Astrocyte of the spinal cord (primary cell): ENCODE results near the gene SH3BP5.
"Not testable (repeated sequence)": the region's sequence is repeated elsewhere in the genome, so short reads cannot be mapped to it uniquely, and the experiment has no call there.

Experiments used
- DNase-seq: peaks from one replicate; pipeline ENCODE4 v3.0.0; 2011; ENCODE audit warnings: low read depth, low spot score
- H3K4me3 ChIP-seq: 2 replicates; pipeline ENCODE4 v1.5.1; 2011; ENCODE audit warnings: low read depth, mild to moderate bottlenecking, low read length, moderate library complexity
- in situ Hi-C: cut with HindIII; loops from 2 replicates; pipeline ENCODE4 v1.10.0; 2017; ENCODE audit warnings: low sequenced_read_pairs
- TF ChIP-seq, protein P1 (sequence below): IDR thresholded peaks from 2 replicates; pipeline ENCODE4 v1.5.1; 2012; ENCODE audit warnings: low read depth, mild to moderate bottlenecking, low read length, inconsistent platforms

Gene SH3BP5

DNA sequence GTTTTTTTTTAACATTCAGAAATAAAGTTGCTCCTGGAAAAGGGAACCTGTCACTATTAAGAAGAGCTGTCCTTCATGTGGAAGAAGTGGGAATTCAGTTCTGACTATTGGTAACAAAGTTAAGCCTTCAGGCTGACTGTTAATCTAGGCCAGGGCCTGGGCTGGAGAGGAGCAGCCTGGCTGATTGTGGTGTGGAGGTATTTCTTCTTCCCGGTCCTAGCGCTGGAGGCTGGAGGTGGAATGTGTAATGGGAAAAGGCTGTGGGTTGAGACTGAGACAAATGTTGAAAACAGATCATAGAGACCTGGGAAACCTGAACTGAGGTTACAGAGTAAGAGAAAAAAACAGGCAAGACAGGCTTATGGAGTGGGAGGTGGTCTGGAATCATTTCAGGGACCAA lies 23.8 kb upstream of the SH3BP5 start:
- no peak overlapping the region for H3K4me3 ChIP-seq
- DNase-seq: no peak
- TF ChIP-seq, protein P1, sequence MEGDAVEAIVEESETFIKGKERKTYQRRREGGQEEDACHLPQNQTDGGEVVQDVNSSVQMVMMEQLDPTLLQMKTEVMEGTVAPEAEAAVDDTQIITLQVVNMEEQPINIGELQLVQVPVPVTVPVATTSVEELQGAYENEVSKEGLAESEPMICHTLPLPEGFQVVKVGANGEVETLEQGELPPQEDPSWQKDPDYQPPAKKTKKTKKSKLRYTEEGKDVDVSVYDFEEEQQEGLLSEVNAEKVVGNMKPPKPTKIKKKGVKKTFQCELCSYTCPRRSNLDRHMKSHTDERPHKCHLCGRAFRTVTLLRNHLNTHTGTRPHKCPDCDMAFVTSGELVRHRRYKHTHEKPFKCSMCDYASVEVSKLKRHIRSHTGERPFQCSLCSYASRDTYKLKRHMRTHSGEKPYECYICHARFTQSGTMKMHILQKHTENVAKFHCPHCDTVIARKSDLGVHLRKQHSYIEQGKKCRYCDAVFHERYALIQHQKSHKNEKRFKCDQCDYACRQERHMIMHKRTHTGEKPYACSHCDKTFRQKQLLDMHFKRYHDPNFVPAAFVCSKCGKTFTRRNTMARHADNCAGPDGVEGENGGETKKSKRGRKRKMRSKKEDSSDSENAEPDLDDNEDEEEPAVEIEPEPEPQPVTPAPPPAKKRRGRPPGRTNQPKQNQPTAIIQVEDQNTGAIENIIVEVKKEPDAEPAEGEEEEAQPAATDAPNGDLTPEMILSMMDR: no peak
- in situ Hi-C loops: no loop called here

- TF ChIP-seq, protein P1: no peak
- no peak for DNase-seq
- in situ Hi-C loops: no loop called here
- no peak overlapping the region for H3K4me3 ChIP-seq
These were observed 22.7 kb upstream of the SH3BP5 start for GRCh38 chr3:15355086-15355485.

DNA sequence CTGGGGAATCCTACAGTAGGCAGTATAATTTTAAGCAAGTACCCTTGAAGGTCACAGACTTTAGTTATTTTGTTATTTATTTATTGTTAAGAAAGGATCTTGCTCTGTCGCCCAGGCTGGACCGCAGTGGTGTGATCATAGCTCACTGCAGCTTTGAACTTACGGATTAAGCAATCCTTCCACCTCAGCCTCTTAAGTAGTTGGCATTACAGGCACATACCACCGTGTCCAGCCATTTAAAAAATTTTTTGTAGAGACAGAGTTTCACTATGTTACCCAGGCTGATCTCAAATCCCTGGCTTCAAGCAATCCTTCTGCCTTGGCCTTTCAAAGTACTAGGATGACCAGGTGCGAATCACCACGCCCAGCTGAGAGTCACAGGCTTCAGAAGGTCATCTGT lies 22.1 kb upstream of the SH3BP5 start:
- in situ Hi-C loops: no loop called here
- TF ChIP-seq, protein P1: no peak
- no peak overlapping the region for H3K4me3 ChIP-seq
- no peak for DNase-seq

DNA sequence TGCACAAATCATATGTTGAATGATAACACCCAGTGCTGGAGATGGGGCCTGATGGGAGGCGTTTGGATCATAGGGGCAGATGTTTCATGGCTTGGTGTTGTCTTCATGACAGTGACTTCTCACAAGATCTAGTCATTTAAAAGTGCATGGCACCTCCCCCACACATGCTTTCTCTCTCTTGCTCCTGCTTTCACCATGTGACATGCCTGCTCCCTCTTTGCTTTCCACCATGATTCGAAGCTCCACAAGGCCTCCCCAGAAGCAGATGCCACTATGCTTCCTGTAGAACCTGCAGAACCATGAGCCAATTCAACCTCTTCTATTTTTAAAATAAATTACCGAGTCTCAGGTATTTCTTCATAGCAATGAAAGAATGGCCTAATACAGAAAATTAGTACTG lies 17.8 kb upstream of the SH3BP5 start:
- in situ Hi-C loops: no loop called here
- TF ChIP-seq, protein P1: no peak
- H3K4me3 ChIP-seq: no peak overlapping the region
- no peak for DNase-seq

DNA sequence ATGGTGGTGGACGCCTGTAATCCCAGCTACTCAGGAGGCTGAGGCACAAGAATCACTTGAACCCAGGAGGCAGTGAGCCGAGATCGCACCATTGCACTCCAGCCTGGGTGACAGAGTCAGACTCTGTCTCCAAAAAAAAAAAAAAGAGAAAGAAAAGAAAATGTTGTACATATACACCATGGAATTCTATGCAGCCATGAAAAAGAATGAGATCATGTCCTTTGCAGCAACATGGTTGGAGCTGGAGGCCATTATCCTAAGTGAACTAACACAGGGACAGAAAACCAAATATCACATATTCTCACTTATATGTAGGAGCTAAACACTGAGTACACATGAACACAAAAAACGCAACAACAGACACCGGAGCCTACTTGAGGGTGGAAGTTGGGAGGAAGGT lies 17.1 kb upstream of the SH3BP5 start:
- DNase-seq, H3K4me3 ChIP-seq, in situ Hi-C loops: not testable (repeated sequence)

GRCh38 chr3:15348246-15348645 lies 15.9 kb upstream of the SH3BP5 start:
- DNase-seq: no peak
- in situ Hi-C loops: no loop called here

GRCh38 chr3:15347737-15348110 lies 15.3 kb upstream of the SH3BP5 start:
- no peak for DNase-seq
- H3K4me3 ChIP-seq: no peak overlapping the region
- TF ChIP-seq, protein P1: no peak
- in situ Hi-C loops: no loop called here

More at GRCh38 chr3:15348246-15348645, 15.9 kb upstream of the SH3BP5 start:
- no peak overlapping the region for H3K4me3 ChIP-seq
- TF ChIP-seq, protein P1: no peak
